HG02973 (cell line): ENCODE results near the gene PAX4.
A peak's percentile ranks its signal among the peaks of the same experiment; 100 is the strongest.
"Not testable (repeated sequence)": the region's sequence is repeated elsewhere in the genome, so short reads cannot be mapped to it uniquely, and the experiment has no call there.

Source experiments
- ATAC-seq: cut with Tn5 transposase; IDR thresholded peaks from one replicate; pipeline ENCODE4 v1.9.1; 2021; ENCODE audit warnings: moderate library complexity; ENCODE audit not compliant: unreplicated experiment

Gene PAX4

DNA sequence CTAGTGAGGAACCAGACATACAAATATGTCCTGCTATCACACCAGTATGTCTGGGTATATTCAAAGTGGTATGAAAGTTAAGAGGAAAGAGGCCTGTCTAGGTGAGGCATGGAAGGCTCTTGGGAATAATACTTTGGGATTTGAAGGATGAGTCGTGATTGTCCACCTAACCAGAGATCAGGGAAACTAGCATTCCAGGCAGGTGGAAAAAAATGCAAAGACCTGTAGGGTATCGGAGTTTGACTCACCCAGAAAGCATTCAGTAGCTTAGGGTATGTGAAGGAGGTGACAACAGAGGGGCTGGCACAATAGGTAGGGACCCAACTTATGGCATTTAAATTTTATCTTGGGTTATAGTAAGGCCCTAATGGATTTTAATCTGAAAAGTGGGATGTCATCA, 31.6 kb downstream of the PAX4 start:
- no peak for ATAC-seq

DNA sequence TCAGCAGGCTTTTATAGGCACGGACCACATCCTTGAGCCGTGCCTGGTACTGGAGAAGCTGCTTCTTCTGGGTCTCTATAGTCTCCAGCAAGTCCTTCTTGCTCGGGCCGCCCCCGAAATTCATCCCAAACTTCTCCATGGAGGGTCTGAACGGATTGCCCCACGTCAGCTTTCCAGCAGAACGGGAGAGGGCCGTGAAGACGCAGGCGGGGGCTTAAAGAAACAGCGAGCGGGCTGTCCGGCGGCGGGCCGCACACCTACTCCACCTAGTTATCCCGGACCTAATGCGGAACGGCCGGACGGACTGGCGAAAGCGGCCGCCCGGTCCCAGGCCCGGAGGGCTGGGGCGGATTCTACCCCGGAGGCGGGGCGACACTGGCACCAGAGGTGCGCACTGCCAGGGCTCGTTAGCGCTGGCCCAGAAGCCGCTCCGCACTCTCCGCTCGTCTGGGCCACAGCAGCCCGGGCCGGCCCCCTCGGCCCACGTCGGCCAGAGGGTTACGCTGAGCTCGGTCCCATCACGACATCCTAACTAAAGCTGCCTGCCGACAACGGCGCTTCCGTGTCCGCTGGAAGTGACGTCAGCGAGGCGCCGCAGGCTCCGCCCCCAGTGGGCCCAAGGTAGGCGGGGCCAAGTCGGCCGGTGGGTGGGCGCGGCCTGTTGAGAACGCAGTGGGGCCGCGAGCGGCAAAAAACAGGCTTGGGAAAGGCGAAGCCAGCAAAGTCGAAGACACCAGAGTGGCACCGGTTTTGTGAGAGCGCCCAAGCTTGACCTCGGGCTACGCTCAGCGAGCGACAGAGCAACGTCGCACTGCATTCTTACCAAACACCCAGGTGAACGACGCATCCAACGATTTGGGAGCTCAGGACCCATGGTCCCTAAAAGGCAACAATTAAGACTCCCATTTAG, 32.6 kb downstream of the PAX4 start, which contains the start of gene GCC1:
TSS of gene GCC1 (minus strand) at position 553 of the 910 bp plus-strand sequence. CDS start at position 139, 414 bp downstream.
- peak; percentile 80 for ATAC-seq

GRCh38 chr7:127584648-127585043, 33.3 kb downstream of the PAX4 start:
- ATAC-seq, result no peak

- ATAC-seq, result no peak
Observed at GRCh38 chr7:127582361-127582760, 35.6 kb downstream of the PAX4 start.

- ATAC-seq, result no peak
Observed at GRCh38 chr7:127581716-127582115, 36.2 kb downstream of the PAX4 start.

- no peak for ATAC-seq
Observed at GRCh38 chr7:127580612-127581011, 37.3 kb downstream of the PAX4 start.

DNA sequence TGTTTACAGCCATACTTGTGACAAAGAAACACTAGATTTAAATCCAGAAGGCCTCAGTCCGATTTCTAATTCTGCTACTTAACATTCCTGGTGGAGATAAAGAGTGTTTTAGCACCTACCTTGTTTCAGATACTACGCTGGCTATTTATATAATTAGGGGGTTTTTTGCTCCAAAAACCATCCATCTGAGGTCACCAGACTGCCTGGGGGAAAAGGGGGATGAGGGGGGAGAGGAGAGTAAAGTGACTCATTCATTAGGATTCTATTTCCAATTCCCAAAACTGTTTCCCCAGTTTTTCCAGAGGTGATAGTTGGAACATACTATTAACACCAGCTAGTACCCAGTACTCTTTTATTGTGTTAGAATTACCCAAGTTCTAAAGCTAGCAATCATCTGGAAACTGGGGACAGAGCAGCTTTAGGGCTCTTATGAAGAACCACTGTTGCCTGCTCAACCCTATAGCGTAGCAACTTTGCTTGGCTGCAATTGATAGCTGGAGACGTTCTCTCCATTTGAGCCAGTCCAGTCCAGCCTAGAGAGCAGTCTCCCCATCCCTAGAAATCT, 39.1 kb downstream of the PAX4 start:
- no peak for ATAC-seq

GRCh38 chr7:127578036-127578684, 39.8 kb downstream of the PAX4 start:
- ATAC-seq, result no peak

DNA sequence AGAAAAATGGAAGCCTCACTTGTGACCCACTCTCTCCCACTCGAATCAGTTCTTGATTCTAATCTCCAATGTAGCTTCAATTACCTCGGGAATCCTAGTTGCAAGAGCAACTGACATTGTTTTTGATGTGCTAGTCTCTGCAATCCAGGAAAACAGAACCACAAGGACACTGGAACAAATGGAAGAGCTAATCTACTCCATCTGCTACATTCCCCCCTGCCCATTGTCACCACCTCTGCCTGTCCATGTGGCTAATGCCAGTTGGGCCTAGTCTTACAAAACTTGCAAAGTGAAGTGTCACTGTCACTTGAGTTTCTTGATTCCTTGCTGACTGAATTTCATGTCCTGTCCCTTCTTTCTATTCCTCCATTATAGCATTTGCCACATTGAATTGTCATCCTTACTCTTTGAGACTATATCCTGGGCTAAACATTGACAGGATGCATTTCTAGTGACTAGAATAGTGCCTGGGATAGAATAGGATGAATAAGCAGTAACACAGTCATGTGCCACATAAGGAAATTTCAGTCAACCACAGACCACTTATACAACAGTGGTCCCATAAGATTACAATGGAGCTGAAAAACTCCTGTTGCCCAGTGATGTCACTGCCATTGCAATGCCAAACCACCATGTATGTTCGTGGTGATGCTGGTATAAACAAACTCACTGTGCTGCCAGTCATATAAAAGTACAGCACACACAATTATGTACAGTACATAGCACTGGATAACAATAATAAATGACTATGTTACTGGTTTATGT, 46.0 kb downstream of the PAX4 start:
- ATAC-seq, result no peak

DNA sequence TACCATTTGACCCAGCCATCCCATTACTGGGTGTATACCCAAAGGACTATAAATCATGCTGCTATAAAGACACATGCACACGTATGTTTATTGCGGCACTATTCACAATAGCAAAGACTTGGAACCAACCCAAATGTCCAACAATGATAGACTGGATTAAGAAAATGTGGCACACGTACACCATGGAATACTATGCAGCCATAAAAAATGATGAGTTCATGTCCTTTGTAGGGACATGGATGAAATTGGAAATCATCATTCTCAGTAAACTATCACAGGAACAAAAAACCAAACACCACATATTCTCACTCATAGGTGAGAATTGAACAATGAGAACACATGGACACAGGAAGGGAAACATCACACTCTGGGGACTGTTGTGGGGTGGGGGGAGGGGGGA, 49.9 kb downstream of the PAX4 start:
- ATAC-seq, result not testable (repeated sequence)

GRCh38 chr7:127566242-127566641, 51.7 kb downstream of the PAX4 start:
- no peak for ATAC-seq
